Peyer's patch (tissue), 4 donors: ENCODE data around the gene MMP28. TPM values are rescaled to one million over a fixed set of nuclear protein-coding genes. Genes with fewer than 3 reads are reported as not detected.

Experiments
- DNase-seq, 3 donors: peaks; one replicate each; pipeline ENCODE4 v3.0.0-alpha.2; 2017 to 2019
- H3K27ac ChIP-seq, 4 donors: fragments of 200-600 bp; sonication (generic); one replicate each; pipeline ENCODE4 v1.5.1; 2016 to 2019
- H3K27me3 ChIP-seq, 2 donors: fragments of 200-600 bp; sonication (generic); one replicate each; pipeline ENCODE4 v1.5.1; 2019
- H3K36me3 ChIP-seq, 3 donors: fragments of 200-600 bp; sonication (generic); one replicate each; pipeline ENCODE4 v1.5.1; 2016 to 2019
- H3K4me1 ChIP-seq, 4 donors: fragments of 200-600 bp; sonication (generic); one replicate each; pipeline ENCODE4 v1.5.1; 2016 to 2019
- H3K4me3 ChIP-seq, 4 donors: fragments of 200-600 bp; sonication (generic); 1 replicate in 3 of 4; 2 replicates in 1 of 4; pipeline ENCODE4 v1.5.1; 2016 to 2019; ENCODE audit warnings: mild to moderate bottlenecking in 1 of 4
- H3K9me3 ChIP-seq, 4 donors: fragments of 200-600 bp; sonication (generic); one replicate each; pipeline ENCODE4 v1.5.1; 2016 to 2019; ENCODE audit warnings: mild to moderate bottlenecking in 1 of 4
- POLR2A ChIP-seq, 2 donors: fragments of 450-650 bp; IDR thresholded peaks; one replicate each; pipeline ENCODE4 v1.5.1; 2017; ENCODE audit warnings: antibody characterized with exemption in 2 of 2, mild to moderate bottlenecking in 2 of 2, moderate library complexity in 2 of 2
- total RNA-seq, 4 donors: library from RNA; depleted of rRNA; stranded (reverse); fragments of >200 nt; gene quantifications; one replicate each; pipeline ENCODE4 v1.1.0, GENCODE V29; 2016
- TF ChIP-seq, protein P1 (sequence below), 6 experiments: fragments of 450-650 bp in 4 of 6; fragments of 200-600 bp in 2 of 6; sonication (generic) in 1 of 6; IDR thresholded peaks; one replicate each; pipeline ENCODE4 v1.5.1; 2017 to 2019; ENCODE audit warnings: antibody characterized with exemption in 6 of 6, mild to moderate bottlenecking in 3 of 6, moderate library complexity in 1 of 6

The MMP28 gene
- total RNA-seq, 4 donors from 2014 or later, result 3.3 to 85.3 (median 56.7) TPM

DNA sequence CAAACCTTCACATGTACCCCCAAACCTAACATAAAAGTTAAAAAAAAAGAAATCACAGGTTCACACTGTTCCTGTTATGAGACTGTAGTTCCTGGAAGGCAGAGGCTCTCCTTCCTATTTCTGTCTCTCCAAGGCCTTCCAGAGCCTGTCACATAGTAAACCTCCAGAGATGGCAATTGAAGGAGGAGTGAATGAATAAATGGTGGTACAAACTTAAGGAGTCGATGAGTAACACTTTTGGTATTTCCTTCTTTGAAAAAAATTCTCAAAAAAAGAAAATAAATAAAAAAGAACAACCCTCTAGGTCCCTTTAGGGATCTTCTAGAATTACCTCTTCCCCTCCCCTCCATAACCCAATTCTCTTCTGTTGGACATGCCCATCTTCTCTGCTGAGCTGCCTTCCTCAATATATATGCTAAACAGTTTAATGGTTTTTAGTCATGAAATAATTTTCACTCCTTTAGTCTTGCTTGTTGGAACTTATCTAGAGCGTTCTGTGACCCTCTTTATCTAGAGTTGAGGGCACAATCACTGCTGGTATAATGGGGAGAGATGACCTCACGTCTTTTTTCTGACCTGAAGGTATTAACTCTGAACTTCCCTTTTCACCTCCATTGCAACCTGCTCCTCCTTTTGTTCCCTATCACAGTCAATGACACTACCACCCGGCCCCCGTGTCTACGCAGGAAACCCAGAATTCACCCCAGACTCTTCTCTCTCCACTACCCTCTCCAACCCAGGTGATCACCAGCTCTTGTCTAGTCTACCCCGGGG lies 12.1 kb upstream of the MMP28 start:
- Histone ChIP-seq H3K27ac (no peak overlapping the region), H3K27me3 (no peaks in the 10 kb centered on the region), H3K4me1 (peaks cover 0 to 25% (median 6%) of the 10 kb centered on the region in 4 donors), H3K36me3 (no peaks in the 10 kb centered on the region), H3K4me3 (no peak overlapping the region), H3K9me3 (no peaks in the 10 kb centered on the region)
- TF ChIP-seq, protein P1, sequence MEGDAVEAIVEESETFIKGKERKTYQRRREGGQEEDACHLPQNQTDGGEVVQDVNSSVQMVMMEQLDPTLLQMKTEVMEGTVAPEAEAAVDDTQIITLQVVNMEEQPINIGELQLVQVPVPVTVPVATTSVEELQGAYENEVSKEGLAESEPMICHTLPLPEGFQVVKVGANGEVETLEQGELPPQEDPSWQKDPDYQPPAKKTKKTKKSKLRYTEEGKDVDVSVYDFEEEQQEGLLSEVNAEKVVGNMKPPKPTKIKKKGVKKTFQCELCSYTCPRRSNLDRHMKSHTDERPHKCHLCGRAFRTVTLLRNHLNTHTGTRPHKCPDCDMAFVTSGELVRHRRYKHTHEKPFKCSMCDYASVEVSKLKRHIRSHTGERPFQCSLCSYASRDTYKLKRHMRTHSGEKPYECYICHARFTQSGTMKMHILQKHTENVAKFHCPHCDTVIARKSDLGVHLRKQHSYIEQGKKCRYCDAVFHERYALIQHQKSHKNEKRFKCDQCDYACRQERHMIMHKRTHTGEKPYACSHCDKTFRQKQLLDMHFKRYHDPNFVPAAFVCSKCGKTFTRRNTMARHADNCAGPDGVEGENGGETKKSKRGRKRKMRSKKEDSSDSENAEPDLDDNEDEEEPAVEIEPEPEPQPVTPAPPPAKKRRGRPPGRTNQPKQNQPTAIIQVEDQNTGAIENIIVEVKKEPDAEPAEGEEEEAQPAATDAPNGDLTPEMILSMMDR (IDR thresholded peaks at IDR 0.05), result no peak
- TF ChIP-seq POLR2A (IDR thresholded peaks at IDR 0.05), result no peak
- DNase-seq, result no peak

DNA sequence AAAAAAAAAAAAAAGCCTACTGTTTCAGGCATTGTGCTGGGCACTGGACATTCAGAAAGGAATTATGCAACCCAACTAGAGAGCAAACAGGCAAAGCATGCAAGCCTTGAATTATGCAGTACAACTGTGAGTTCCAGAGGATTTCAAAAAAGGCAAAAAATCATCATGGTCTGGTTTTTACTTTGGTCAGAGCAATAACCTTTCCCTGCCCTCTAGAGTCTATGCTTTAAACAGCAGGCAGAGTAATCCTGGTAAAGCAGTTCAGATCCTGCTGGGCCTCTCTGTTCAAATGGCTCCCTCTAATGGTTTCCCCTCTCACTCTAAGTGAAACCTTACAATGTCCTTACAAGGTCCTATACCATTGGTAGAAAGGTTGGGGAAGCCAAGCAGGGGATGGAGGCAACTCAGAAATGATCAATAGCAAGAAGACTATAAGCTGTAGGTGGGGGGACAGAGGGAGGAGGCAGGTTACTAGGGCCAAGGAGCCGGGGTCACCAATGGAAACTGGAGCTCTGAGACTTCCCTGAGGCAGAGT lies 9.3 kb upstream of the MMP28 start:
- DNase-seq, result peak in 1 of 3 donors; percentile 73
- Histone ChIP-seq H3K4me1 (peaks cover 0 to 29% (median 2%) of the 10 kb centered on the region in 4 donors), H3K4me3 (no peak overlapping the region), H3K9me3 (no peaks in the 10 kb centered on the region), H3K27ac (no peak overlapping the region), H3K36me3 (no peaks in the 10 kb centered on the region), H3K27me3 (no peaks in the 10 kb centered on the region)
- TF ChIP-seq, protein P1 (IDR thresholded peaks at IDR 0.05), result peak; percentile 43 to 99 (median 89)
- no peak for TF ChIP-seq POLR2A (IDR thresholded peaks at IDR 0.05)

DNA sequence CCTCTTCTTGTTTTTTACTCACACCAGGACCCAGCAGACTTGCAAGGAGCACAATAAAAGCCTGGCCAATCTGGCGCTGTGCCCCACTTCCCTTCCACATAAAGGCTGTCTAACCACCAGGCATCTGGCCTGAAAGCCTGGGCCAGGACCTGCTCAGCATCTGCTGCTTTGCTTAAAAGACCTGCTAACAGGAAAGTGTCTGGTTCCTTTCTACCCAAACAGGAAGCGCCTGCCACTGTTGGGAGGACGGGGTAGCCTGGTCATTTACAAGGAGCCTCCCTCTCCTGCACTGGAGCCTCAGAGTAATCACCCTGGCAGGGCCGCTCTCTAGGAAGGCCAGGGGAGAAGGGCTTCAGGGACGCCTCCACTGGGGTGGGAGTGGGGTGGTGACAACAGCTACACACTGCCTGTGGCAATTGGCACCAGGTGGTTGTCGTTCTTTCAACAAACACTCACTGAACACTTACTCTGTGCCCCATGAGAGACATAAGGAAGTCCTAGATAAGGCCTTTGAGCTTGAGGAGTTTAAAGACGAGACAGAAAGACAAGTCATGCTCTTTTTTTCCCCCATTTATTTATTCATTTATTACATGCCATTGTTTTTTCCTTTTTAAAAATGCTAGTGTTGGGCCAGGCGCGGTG lies 6.3 kb upstream of the MMP28 start:
- Histone ChIP-seq H3K36me3 (no peaks in the 10 kb centered on the region), H3K4me3 (no peak overlapping the region), H3K4me1 (peaks cover 0 to 25% (median 0%) of the 10 kb centered on the region in 4 donors), H3K27me3 (no peaks in the 10 kb centered on the region), H3K27ac (peak overlapping the region; percentile 17 to 55 (median 28)), H3K9me3 (no peaks in the 10 kb centered on the region)
- peak in 2 of 3 donors; percentile 47 to 74 for DNase-seq
- TF ChIP-seq, protein P1 (IDR thresholded peaks at IDR 0.05), result no peak
- TF ChIP-seq POLR2A (IDR thresholded peaks at IDR 0.05), result no peak

DNA sequence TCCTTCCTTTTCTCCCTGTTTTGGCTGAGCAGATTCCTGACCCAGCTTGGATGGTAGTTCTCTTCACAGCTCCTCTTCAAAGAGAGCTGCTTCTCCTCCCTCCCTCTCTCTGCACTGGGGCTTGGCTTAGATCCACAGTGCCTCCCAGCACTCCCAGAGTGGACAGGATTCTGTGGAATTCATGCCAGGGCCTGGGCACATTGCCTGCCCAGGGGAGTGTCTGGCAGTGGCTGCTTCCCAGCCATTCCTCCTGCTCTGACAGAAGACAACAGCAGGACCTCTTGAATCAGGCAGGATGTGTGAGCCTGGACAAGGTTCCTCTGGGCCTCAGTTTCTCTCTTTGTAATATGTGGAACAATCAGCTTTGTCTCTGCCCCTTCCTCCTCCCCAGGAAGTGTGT lies 4.5 kb upstream of the MMP28 start:
- Histone ChIP-seq H3K27me3 (no peaks in the 10 kb centered on the region), H3K27ac (no peak overlapping the region), H3K9me3 (no peaks in the 10 kb centered on the region), H3K4me3 (no peak overlapping the region), H3K36me3 (no peaks in the 10 kb centered on the region), H3K4me1 (peaks cover 0 to 25% (median 4%) of the 10 kb centered on the region in 4 donors)
- DNase-seq, result no peak
- no peak for TF ChIP-seq POLR2A (IDR thresholded peaks at IDR 0.05)
- TF ChIP-seq, protein P1 (IDR thresholded peaks at IDR 0.05), result no peak

DNA sequence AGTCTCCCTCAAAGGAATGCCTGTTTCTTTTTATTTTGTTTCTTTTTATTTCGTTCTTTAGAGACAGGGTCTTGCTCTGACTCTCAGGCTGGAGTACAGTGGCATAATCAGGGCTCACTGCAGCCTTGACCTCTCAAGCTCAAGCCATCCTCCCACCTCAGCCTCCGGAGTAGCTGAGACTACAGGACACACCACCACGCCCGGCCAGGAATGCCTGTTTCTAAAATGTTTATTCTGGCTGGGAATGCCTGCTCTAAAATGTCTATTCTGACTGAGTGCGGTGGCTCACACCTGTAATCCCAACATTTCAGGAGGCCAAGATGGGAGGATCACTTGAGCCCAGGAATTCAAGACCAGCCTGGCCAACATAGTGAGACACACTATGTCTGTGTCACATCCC lies 2.5 kb upstream of the MMP28 start:
- no peaks in the 10 kb centered on the region for H3K27me3 ChIP-seq
- no peaks in the 10 kb centered on the region for H3K9me3 ChIP-seq
- H3K36me3 ChIP-seq, result no peaks in the 10 kb centered on the region
- peaks cover 0 to 28% (median 4%) of the 10 kb centered on the region in 4 donors for H3K4me1 ChIP-seq
- H3K4me3 ChIP-seq, result no peak overlapping the region
- no peak overlapping the region for H3K27ac ChIP-seq
- TF ChIP-seq POLR2A (IDR thresholded peaks at IDR 0.05), result no peak
- TF ChIP-seq, protein P1 (IDR thresholded peaks at IDR 0.05), result no peak
- DNase-seq, result no peak
